B cell (primary cell): ENCODE measurements around the gene RIT1. TPM values are rescaled to one million over a fixed set of nuclear protein-coding genes. Genes with fewer than 3 reads are reported as not detected.
A peak's percentile ranks its signal among the peaks of the same experiment; 100 is the strongest.

Source experiments
- ATAC-seq: fragments of 200-7000 bp; cut with Tn5 transposase; one replicate; pipeline ENCODE4 v1.10.0; 2021; ENCODE audit warnings: low read depth, mild to moderate bottlenecking, moderate number of reproducible peaks, moderate library complexity
- CTCF ChIA-PET: fragments of 350-600 bp; sonication (Branson Sonifier 250); formaldehyde crosslinking; loops from one replicate; lab custom pipeline; 2021; ENCODE audit warnings: antibody characterized with exemption, inconsistent platforms; lab: Charles Lee
- POLR2A ChIA-PET: fragments of 350-600 bp; sonication (Branson Sonifier 250); formaldehyde crosslinking; loops from one replicate; lab custom pipeline; 2021; ENCODE audit warnings: antibody characterized with exemption; lab: Charles Lee
- DNase-seq: peaks from one replicate; pipeline ENCODE4 v3.0.0; 2013
- H2AFZ ChIP-seq: 2 replicates; pipeline ENCODE4 v1.6.1; 2012; ENCODE audit warnings: mild to moderate bottlenecking, low read depth, low read length; ENCODE audit not compliant: insufficient read depth, poor library complexity, severe bottlenecking
- H3K27ac ChIP-seq, 2 donors: 1 replicate in 1 of 2; 2 replicates in 1 of 2; pipeline ENCODE4 v1.5.1; 2012 to 2013; ENCODE audit warnings: low read length in 2 of 2, mild to moderate bottlenecking in 2 of 2, moderate library complexity in 1 of 2
- H3K27me3 ChIP-seq, 4 experiments: fragments of 200-600 bp in 1 of 4; sonication (generic) in 1 of 4; replicated peaks in 1 of 4; 1 replicate in 2 of 4; 2 replicates in 2 of 4; pipeline versions ENCODE4 v1.6.1 to v1.7.0; 2013 to 2016; ENCODE audit warnings: low read length in 3 of 4, mild to moderate bottlenecking in 2 of 4, mixed read lengths in 1 of 4, moderate library complexity in 1 of 4; ENCODE audit not compliant: insufficient read depth in 4 of 4, control insufficient read depth in 3 of 4; ENCODE audit errors: control extremely low read depth in 1 of 4
- H3K36me3 ChIP-seq, 2 experiments: replicated peaks in 1 of 2; 1 replicate in 1 of 2; 2 replicates in 1 of 2; pipeline versions ENCODE4 v1.6.1 to v1.7.1; 2013; ENCODE audit warnings: low read length in 1 of 2; ENCODE audit not compliant: insufficient read depth in 2 of 2, control insufficient read depth in 1 of 2; ENCODE audit errors: control extremely low read depth in 1 of 2, extremely low read depth in 1 of 2
- H3K4me1 ChIP-seq, 2 donors: fragments of 200-600 bp in 1 of 2; sonication (generic) in 1 of 2; 1 replicate in 1 of 2; 2 replicates in 1 of 2; pipeline versions ENCODE4 v1.5.1 to v1.6.1; 2013 to 2017; ENCODE audit warnings: low read length in 2 of 2; ENCODE audit not compliant: control insufficient read depth in 2 of 2, insufficient read depth in 2 of 2
- H3K4me2 ChIP-seq: replicated peaks from 2 replicates; pipeline ENCODE3; 2012; ENCODE audit warnings: mild to moderate bottlenecking, low read depth, low read length; ENCODE audit not compliant: poor library complexity, severe bottlenecking
- H3K4me3 ChIP-seq, 5 experiments: fragments of 200-600 bp in 1 of 5; sonication (generic) in 1 of 5; 1 replicate in 3 of 5; 2 replicates in 2 of 5; pipeline versions ENCODE4 v1.5.1 to v1.7.0; 2011 to 2016; ENCODE audit warnings: low read length in 4 of 5, mild to moderate bottlenecking in 4 of 5, low read depth in 2 of 5, control low read depth in 1 of 5, moderate library complexity in 1 of 5; ENCODE audit not compliant: insufficient read depth in 1 of 5; ENCODE audit errors: control extremely low read depth in 1 of 5, extremely low read depth in 1 of 5
- H3K79me2 ChIP-seq: fragments of 200-600 bp; sonication (generic); one replicate; pipeline ENCODE4 v1.6.0; 2016; ENCODE audit warnings: low read length; ENCODE audit not compliant: control insufficient read depth, insufficient read depth
- H3K9ac ChIP-seq: fragments of 200-600 bp; sonication (generic); 2 replicates; pipeline ENCODE4 v1.6.1; 2017; ENCODE audit warnings: mild to moderate bottlenecking, low read length, moderate library complexity
- H3K9me3 ChIP-seq, 3 donors: one replicate each; pipeline versions ENCODE4 v1.6.1 to v1.7.1; 2013; ENCODE audit warnings: low read length in 2 of 3; ENCODE audit not compliant: control insufficient read depth in 2 of 3, insufficient read depth in 1 of 3; ENCODE audit errors: control extremely low read depth in 1 of 3
- H4K20me1 ChIP-seq: 2 replicates; pipeline ENCODE4 v1.6.0; 2012; ENCODE audit warnings: mild to moderate bottlenecking, low read length; ENCODE audit not compliant: insufficient read depth, control insufficient read depth, poor library complexity, severe bottlenecking
- H3K27ac Mint-ChIP-seq: one replicate; pipeline ENCODE4 v1.8.0; 2021; ENCODE audit warnings: mixed read lengths
- H3K27me3 Mint-ChIP-seq: one replicate; pipeline ENCODE4 v1.8.0; 2021; ENCODE audit warnings: mixed read lengths
- H3K4me1 Mint-ChIP-seq: one replicate; pipeline ENCODE4 v1.8.0; 2021; ENCODE audit warnings: mixed read lengths
- H3K4me3 Mint-ChIP-seq: one replicate; pipeline ENCODE4 v1.8.0; 2021; ENCODE audit warnings: mixed read lengths
- H3K9me3 Mint-ChIP-seq: one replicate; pipeline ENCODE4 v1.8.0; 2022; ENCODE audit warnings: mixed read lengths; ENCODE audit not compliant: insufficient read depth
- EZH2 ChIP-seq: IDR thresholded peaks from 2 replicates; pipeline ENCODE4 v1.6.1; 2012; ENCODE audit warnings: borderline replicate concordance, low read depth, mild to moderate bottlenecking, moderate library complexity, low read length; ENCODE audit not compliant: insufficient read depth, poor library complexity, severe bottlenecking
- WGBS: methylation state at CpG from one replicate; pipeline ENCODE4 v1.1.5; 2013; ENCODE audit warnings: missing lambda C conversion rate; ENCODE audit not compliant: insufficient coverage; 5-methylcytosine and 5-hydroxymethylcytosine counted together
- intact Hi-C: fragments of 100-400 bp; cut with micrococcal nuclease; formaldehyde crosslinking; loops from one replicate; pipeline ENCODE4 v1.10.0; 2022
- polyA plus RNA-seq: library from polyadenylated mRNA; depleted of rRNA; stranded (reverse); fragments of >200 nt; gene quantifications from 2 replicates; pipeline ENCODE4 v1.2.3, GENCODE V29; 2012
- total RNA-seq, 2 donors: library from RNA; stranded (reverse); fragments of 120-200 nt in 1 of 2; gene quantifications; 1 replicate in 1 of 2; 2 replicates in 1 of 2; pipeline versions ENCODE4 v1.2.3 to v1.2.4, GENCODE V29; 2013 to 2022
- TF ChIP-seq, protein P1 (sequence below): fragments of 200-600 bp; IDR thresholded peaks from one replicate; pipeline ENCODE4 v1.8.0; 2022; ENCODE audit warnings: antibody characterized with exemption, mild to moderate bottlenecking

RIT1 gene
- total and polyA plus RNA-seq, 2 donors (not counting 1 experiment from before 2014, with no cell fraction given), result 14.2 to 45.7 TPM

DNA sequence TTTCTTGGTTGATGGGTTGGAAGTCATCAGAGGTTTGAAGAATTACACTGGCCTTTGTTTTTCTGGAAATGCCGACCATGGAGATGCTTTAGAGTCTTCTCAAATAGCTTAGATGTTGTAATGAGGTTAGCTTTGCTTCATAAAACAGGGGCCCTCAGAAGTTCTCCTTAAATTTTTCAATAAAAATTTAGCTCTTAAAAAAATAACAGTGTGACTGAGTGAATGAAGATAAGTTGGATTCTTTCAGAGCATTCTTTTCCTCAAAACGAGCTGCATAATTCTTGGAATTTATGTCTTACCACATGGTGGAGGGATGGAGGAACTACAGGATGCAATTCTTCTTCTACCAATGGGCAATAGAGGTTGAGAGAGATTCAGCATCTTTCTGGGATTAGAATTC is 28.4 kb downstream of the RIT1 start:
- intact Hi-C loops, result no loop called here
- Histone ChIP-seq H3K27ac (no peak overlapping the region), H3K9me3 (no peaks in the 10 kb centered on the region), H3K9ac (no peak overlapping the region), H3K27me3 (no peaks in the 10 kb centered on the region), H3K79me2 (no peaks in the 10 kb centered on the region), H3K4me3 (no peak overlapping the region), H3K4me2 (peak overlapping the region; percentile 26), H2AFZ (no peak overlapping the region), H4K20me1 (no peaks in the 10 kb centered on the region), H3K36me3 (peaks cover 0 to 4% of the 10 kb centered on the region in 2 experiments), H3K4me1 (peaks cover 8% of the 10 kb centered on the region in 2 donors)
- no peaks in the 10 kb centered on the region for H3K27me3 Mint-ChIP-seq
- TF ChIP-seq, protein P1, sequence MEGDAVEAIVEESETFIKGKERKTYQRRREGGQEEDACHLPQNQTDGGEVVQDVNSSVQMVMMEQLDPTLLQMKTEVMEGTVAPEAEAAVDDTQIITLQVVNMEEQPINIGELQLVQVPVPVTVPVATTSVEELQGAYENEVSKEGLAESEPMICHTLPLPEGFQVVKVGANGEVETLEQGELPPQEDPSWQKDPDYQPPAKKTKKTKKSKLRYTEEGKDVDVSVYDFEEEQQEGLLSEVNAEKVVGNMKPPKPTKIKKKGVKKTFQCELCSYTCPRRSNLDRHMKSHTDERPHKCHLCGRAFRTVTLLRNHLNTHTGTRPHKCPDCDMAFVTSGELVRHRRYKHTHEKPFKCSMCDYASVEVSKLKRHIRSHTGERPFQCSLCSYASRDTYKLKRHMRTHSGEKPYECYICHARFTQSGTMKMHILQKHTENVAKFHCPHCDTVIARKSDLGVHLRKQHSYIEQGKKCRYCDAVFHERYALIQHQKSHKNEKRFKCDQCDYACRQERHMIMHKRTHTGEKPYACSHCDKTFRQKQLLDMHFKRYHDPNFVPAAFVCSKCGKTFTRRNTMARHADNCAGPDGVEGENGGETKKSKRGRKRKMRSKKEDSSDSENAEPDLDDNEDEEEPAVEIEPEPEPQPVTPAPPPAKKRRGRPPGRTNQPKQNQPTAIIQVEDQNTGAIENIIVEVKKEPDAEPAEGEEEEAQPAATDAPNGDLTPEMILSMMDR, result no peak
- no peak for TF ChIP-seq EZH2
- WGBS, result no CpG with 5 or more reads among the region's 2 CpGs
- peaks cover 9% of the 10 kb centered on the region for H3K4me1 Mint-ChIP-seq
- H3K27ac Mint-ChIP-seq, result no peak overlapping the region
- H3K4me3 Mint-ChIP-seq, result no peak overlapping the region
- ATAC-seq, result no peak
- CTCF ChIA-PET, result interaction anchor here (0.7 to 0.8 kb wide), 2 partner anchors 154 to 181 kb away, joined by 3 read pairs; no protein-coding TSS in a partner anchor
- POLR2A ChIA-PET, result interaction anchor here (0.6 kb wide), 1 partner anchor 31 kb away, joined by 4 read pairs; no protein-coding TSS in a partner anchor
- H3K9me3 Mint-ChIP-seq, result no peaks in the 10 kb centered on the region
- DNase-seq, result no peak

DNA sequence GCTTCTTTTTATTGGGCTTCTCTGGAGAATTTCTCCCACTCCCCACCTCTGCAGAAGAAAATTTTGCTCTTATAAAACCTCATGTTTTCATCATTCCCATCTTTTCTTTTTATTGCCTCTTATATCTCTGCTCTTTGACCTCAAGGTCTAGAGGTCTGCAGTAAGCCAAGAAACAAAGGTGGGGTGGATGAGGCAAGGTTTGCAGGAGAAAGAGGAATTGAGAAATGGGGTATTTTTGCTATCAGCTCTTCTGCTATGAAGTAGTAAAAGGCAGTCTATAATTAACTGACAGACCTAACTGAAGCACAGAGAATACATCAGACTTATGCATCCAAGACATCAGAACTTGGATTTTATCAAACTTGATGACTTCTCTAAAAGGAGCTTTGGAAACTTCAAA is 28.9 kb downstream of the RIT1 start:
- H3K4me3 Mint-ChIP-seq, result no peak overlapping the region
- Histone ChIP-seq H3K79me2 (no peaks in the 10 kb centered on the region), H3K27ac (no peak overlapping the region), H3K4me3 (no peak overlapping the region), H2AFZ (no peak overlapping the region), H3K27me3 (no peaks in the 10 kb centered on the region), H3K9ac (peak overlapping the region; percentile 28), H3K4me1 (peaks cover 8% of the 10 kb centered on the region in 2 donors), H3K36me3 (peaks cover 0 to 4% of the 10 kb centered on the region in 2 experiments), H3K9me3 (no peaks in the 10 kb centered on the region), H4K20me1 (no peaks in the 10 kb centered on the region), H3K4me2 (peak overlapping the region; percentile 26)
- no peaks in the 10 kb centered on the region for H3K27me3 Mint-ChIP-seq
- intact Hi-C loops, result no loop called here
- peaks cover 9% of the 10 kb centered on the region for H3K4me1 Mint-ChIP-seq
- no peaks in the 10 kb centered on the region for H3K9me3 Mint-ChIP-seq
- TF ChIP-seq EZH2, result no peak
- TF ChIP-seq, protein P1, result no peak
- CTCF ChIA-PET, result interaction anchor here (0.8 kb wide), 1 partner anchor 182 kb away, joined by 3 read pairs; no protein-coding TSS in a partner anchor
- POLR2A ChIA-PET, result no interaction called here
- ATAC-seq (peak; percentile 39), DNase-seq (peak; percentile 36)
- H3K27ac Mint-ChIP-seq, result peak overlapping the region; percentile 0
